ENCODE measurements around the gene C3orf49.

C3orf49 gene

GRCh38 chr3:63819151-63819398 lies at the start of gene C3orf49:
TSS of gene C3orf49 (plus strand) at chr3:63819299. CDS start at chr3:63819472, 173 bp downstream.
- POLR2A ChIA-PET, result no interaction called here
- CTCF ChIA-PET, result interaction anchor here (0.5 to 2.9 kb wide), 5 partner anchors 68 to 1155 kb away, joined by 3 to 17 read pairs (median 3); no protein-coding TSS in a partner anchor
- no peak for TF ChIP-seq TARDBP (IDR thresholded peaks at IDR 0.05)
- TF ChIP-seq BHLHE40 (IDR thresholded peaks at IDR 0.05; ENCODE audit: borderline replicate concordance), result no peak
- no peak for TF ChIP-seq FOXK2 (IDR thresholded peaks at IDR 0.05)
- TF ChIP-seq PKNOX1 (IDR thresholded peaks at IDR 0.05), result no peak
- TF ChIP-seq LEF1 (IDR thresholded peaks at IDR 0.05; ENCODE audit: borderline replicate concordance), result no peak
- TF ChIP-seq HDGF (IDR thresholded peaks at IDR 0.05; ENCODE audit: borderline replicate concordance), result no peak
- TF ChIP-seq FOXM1 (IDR thresholded peaks at IDR 0.05; ENCODE audit: borderline replicate concordance), result no peak
- TF ChIP-seq NFRKB (IDR thresholded peaks at IDR 0.05), result no peak
- no peak for TF ChIP-seq SP1 (IDR thresholded peaks at IDR 0.05)
- no peak for TF ChIP-seq CTBP1 (IDR thresholded peaks at IDR 0.05; ENCODE audit: borderline replicate concordance)
- TF ChIP-seq ELF4 (IDR thresholded peaks at IDR 0.05), result no peak
- no peak for TF ChIP-seq ZNF384 (IDR thresholded peaks at IDR 0.05)
- TF ChIP-seq ARNT (IDR thresholded peaks at IDR 0.05), result no peak
- no peak for TF ChIP-seq FOXA1 (IDR thresholded peaks at IDR 0.05)
- TF ChIP-seq L3MBTL2 (conservative IDR thresholded peaks at IDR 0.05), result no peak
- no peak for TF ChIP-seq SUZ12 (IDR thresholded peaks at IDR 0.05)
- DNase-seq (ENCODE audit: extremely low spot score), result no peak

- ChIA-PET POLR2A (no interaction called here), CTCF (no interaction called here)
- TF ChIP-seq SUZ12 (IDR thresholded peaks at IDR 0.05), result no peak
- no peak for TF ChIP-seq L3MBTL2 (conservative IDR thresholded peaks at IDR 0.05)
- no peak for TF ChIP-seq CTBP1 (IDR thresholded peaks at IDR 0.05; ENCODE audit: borderline replicate concordance)
- TF ChIP-seq SP1 (IDR thresholded peaks at IDR 0.05), result no peak
- no peak for TF ChIP-seq ZNF384 (IDR thresholded peaks at IDR 0.05)
- TF ChIP-seq HDGF (IDR thresholded peaks at IDR 0.05; ENCODE audit: borderline replicate concordance), result no peak
- TF ChIP-seq FOXK2 (IDR thresholded peaks at IDR 0.05), result no peak
- TF ChIP-seq FOXA1 (IDR thresholded peaks at IDR 0.05), result no peak
- no peak for TF ChIP-seq TARDBP (IDR thresholded peaks at IDR 0.05)
- no peak for TF ChIP-seq PKNOX1 (IDR thresholded peaks at IDR 0.05)
- TF ChIP-seq LEF1 (IDR thresholded peaks at IDR 0.05; ENCODE audit: borderline replicate concordance), result no peak
- no peak for TF ChIP-seq BHLHE40 (IDR thresholded peaks at IDR 0.05; ENCODE audit: borderline replicate concordance)
- TF ChIP-seq ELF4 (IDR thresholded peaks at IDR 0.05), result no peak
- no peak for TF ChIP-seq NFRKB (IDR thresholded peaks at IDR 0.05)
- TF ChIP-seq ARNT (IDR thresholded peaks at IDR 0.05), result no peak
- no peak for DNase-seq (ENCODE audit: extremely low spot score)
Observed at GRCh38 chr3:63774781-63775180, 44.3 kb upstream of the C3orf49 start.

GRCh38 chr3:63779227-63779626 lies 39.9 kb upstream of the C3orf49 start:
- POLR2A ChIA-PET, result no interaction called here
- CTCF ChIA-PET, result no interaction called here
- no peak for DNase-seq (ENCODE audit: extremely low spot score)
- no peak for TF ChIP-seq CTBP1 (IDR thresholded peaks at IDR 0.05; ENCODE audit: borderline replicate concordance)
- TF ChIP-seq LEF1 (IDR thresholded peaks at IDR 0.05; ENCODE audit: borderline replicate concordance), result no peak
- TF ChIP-seq PKNOX1 (IDR thresholded peaks at IDR 0.05), result peak; percentile 63
- TF ChIP-seq FOXA1 (IDR thresholded peaks at IDR 0.05), result no peak
- no peak for TF ChIP-seq TARDBP (IDR thresholded peaks at IDR 0.05)
- TF ChIP-seq HDGF (IDR thresholded peaks at IDR 0.05; ENCODE audit: borderline replicate concordance), result no peak
- TF ChIP-seq FOXK2 (IDR thresholded peaks at IDR 0.05), result no peak

- CTCF ChIA-PET, result interaction anchor here (1.1 kb wide), 1 partner anchor 130 kb away, joined by 4 read pairs; no protein-coding TSS in a partner anchor
- no peak for DNase-seq (ENCODE audit: extremely low spot score)
- TF ChIP-seq SUZ12 (IDR thresholded peaks at IDR 0.05) (no peak), LEF1 (IDR thresholded peaks at IDR 0.05; ENCODE audit: borderline replicate concordance) (no peak), FOXK2 (IDR thresholded peaks at IDR 0.05) (no peak), FOXM1 (IDR thresholded peaks at IDR 0.05; ENCODE audit: borderline replicate concordance) (no peak), ELF4 (IDR thresholded peaks at IDR 0.05) (no peak), BHLHE40 (IDR thresholded peaks at IDR 0.05; ENCODE audit: borderline replicate concordance) (no peak), HDGF (IDR thresholded peaks at IDR 0.05; ENCODE audit: borderline replicate concordance) (no peak), TARDBP (IDR thresholded peaks at IDR 0.05) (no peak), ARNT (IDR thresholded peaks at IDR 0.05) (no peak), SP1 (IDR thresholded peaks at IDR 0.05) (no peak), L3MBTL2 (conservative IDR thresholded peaks at IDR 0.05) (no peak), CTBP1 (IDR thresholded peaks at IDR 0.05; ENCODE audit: borderline replicate concordance) (no peak)
Observed at GRCh38 chr3:63791974-63792373, 27.1 kb upstream of the C3orf49 start.

GRCh38 chr3:63795438-63795837 lies 23.7 kb upstream of the C3orf49 start:
- TF ChIP-seq LEF1 (IDR thresholded peaks at IDR 0.05; ENCODE audit: borderline replicate concordance) (no peak), CTBP1 (IDR thresholded peaks at IDR 0.05; ENCODE audit: borderline replicate concordance) (no peak), PKNOX1 (IDR thresholded peaks at IDR 0.05) (no peak), HDGF (IDR thresholded peaks at IDR 0.05; ENCODE audit: borderline replicate concordance) (no peak), FOXA1 (IDR thresholded peaks at IDR 0.05) (no peak), FOXK2 (IDR thresholded peaks at IDR 0.05) (no peak), L3MBTL2 (conservative IDR thresholded peaks at IDR 0.05) (no peak), ARNT (IDR thresholded peaks at IDR 0.05) (no peak)
- no peak for DNase-seq (ENCODE audit: extremely low spot score)
- CTCF ChIA-PET, result no interaction called here
- POLR2A ChIA-PET, result no interaction called here

More at GRCh38 chr3:63791974-63792373, 27.1 kb upstream of the C3orf49 start:
- POLR2A ChIA-PET, result no interaction called here

- POLR2A ChIA-PET, result no interaction called here
- CTCF ChIA-PET, result no interaction called here
- TF ChIP-seq FOXA1 (IDR thresholded peaks at IDR 0.05) (no peak), FOXM1 (IDR thresholded peaks at IDR 0.05; ENCODE audit: borderline replicate concordance) (no peak), HDGF (IDR thresholded peaks at IDR 0.05; ENCODE audit: borderline replicate concordance) (no peak), ELF4 (IDR thresholded peaks at IDR 0.05) (no peak), ARNT (IDR thresholded peaks at IDR 0.05) (no peak), L3MBTL2 (conservative IDR thresholded peaks at IDR 0.05) (no peak), PKNOX1 (IDR thresholded peaks at IDR 0.05) (no peak), ZNF384 (IDR thresholded peaks at IDR 0.05) (no peak), NFRKB (IDR thresholded peaks at IDR 0.05) (no peak), SP1 (IDR thresholded peaks at IDR 0.05) (no peak), CTBP1 (IDR thresholded peaks at IDR 0.05; ENCODE audit: borderline replicate concordance) (no peak), LEF1 (IDR thresholded peaks at IDR 0.05; ENCODE audit: borderline replicate concordance) (no peak), TARDBP (IDR thresholded peaks at IDR 0.05) (no peak), FOXK2 (IDR thresholded peaks at IDR 0.05) (no peak), BHLHE40 (IDR thresholded peaks at IDR 0.05; ENCODE audit: borderline replicate concordance) (no peak), SUZ12 (IDR thresholded peaks at IDR 0.05) (no peak)
- no peak for DNase-seq (ENCODE audit: extremely low spot score)
Observed at GRCh38 chr3:63798544-63798943, 20.6 kb upstream of the C3orf49 start.
